ENCODE measurements around the gene MANEAL.

The MANEAL gene

DNA sequence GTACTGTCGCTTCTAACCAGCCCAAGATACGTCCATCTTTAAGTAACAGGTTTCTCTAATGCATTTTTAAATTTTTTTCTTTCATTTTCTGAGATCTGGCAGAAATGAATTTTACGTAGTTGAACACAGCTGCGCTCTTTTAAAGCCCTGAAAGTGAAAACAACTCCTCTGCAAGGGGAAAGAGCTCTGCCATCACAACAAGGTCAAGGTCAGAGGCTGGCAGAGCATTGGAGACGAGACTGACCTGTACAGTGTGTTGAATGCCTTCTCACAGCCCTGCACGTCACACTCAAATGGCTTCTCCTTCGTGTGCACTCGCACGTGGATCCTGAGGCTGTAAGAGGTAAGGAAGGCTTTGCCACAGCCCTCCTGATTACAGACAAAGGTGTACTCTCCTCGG is 46.0 kb downstream of the MANEAL start (continued):
- no peak for TF ChIP-seq EGR2 (tag by site-specific recombination; IDR thresholded peaks at IDR 0.05; ENCODE audit: low read depth)
- TF ChIP-seq SCRT1 (tag by site-specific recombination; IDR thresholded peaks at IDR 0.05; ENCODE audit: borderline replicate concordance) = no peak
- no peak for TF ChIP-seq ZFP41 (tag by site-specific recombination; IDR thresholded peaks at IDR 0.05; ENCODE audit: borderline replicate concordance)

DNA sequence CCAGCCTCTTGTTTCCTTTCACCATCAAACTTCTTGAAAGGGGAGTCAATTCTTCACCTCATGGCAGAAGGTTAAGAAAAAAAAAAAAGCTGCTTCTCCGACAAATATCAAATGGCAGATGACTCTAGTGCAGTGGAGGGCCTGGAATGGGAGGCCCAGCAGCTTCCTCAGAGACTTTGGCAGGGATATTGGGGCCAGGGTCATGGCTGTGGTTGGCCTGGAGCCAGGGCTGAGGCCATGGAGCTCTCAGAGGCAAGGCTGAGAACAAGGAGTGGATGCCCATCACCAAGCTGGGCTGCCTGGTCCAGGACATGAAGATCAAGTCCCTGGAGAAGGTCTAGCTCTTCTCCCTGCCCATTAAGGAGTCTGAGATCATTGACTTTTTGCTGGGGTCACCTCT is 47.1 kb downstream of the MANEAL start:
- Histone ChIP-seq H3K9me3 (ENCODE audit: control insufficient read depth, insufficient read depth, low read depth, low read length) (no peaks in the 10 kb centered on the region), H3K4me3 (ENCODE audit: low read depth, low read length) (no peak overlapping the region), H3K4me1 (ENCODE audit: control insufficient read depth, insufficient read depth, low read length) (no peaks in the 10 kb centered on the region), H3K27ac (ENCODE audit: extremely low read depth, low read depth, low read length) (no peak overlapping the region), H3K36me3 (ENCODE audit: control insufficient read depth in 2 of 2, insufficient read depth in 1 of 2, low read length in 2 of 2) (peaks cover 13 to 62% of the 10 kb centered on the region in 2 experiments)
- CTCF ChIA-PET = interaction anchor here (0.8 to 1.0 kb wide), 3 partner anchors 19 to 135 kb away, joined by 3 to 5 read pairs (median 5); partner anchors contain the start of gene MTF1
- TF ChIP-seq, protein P1, sequence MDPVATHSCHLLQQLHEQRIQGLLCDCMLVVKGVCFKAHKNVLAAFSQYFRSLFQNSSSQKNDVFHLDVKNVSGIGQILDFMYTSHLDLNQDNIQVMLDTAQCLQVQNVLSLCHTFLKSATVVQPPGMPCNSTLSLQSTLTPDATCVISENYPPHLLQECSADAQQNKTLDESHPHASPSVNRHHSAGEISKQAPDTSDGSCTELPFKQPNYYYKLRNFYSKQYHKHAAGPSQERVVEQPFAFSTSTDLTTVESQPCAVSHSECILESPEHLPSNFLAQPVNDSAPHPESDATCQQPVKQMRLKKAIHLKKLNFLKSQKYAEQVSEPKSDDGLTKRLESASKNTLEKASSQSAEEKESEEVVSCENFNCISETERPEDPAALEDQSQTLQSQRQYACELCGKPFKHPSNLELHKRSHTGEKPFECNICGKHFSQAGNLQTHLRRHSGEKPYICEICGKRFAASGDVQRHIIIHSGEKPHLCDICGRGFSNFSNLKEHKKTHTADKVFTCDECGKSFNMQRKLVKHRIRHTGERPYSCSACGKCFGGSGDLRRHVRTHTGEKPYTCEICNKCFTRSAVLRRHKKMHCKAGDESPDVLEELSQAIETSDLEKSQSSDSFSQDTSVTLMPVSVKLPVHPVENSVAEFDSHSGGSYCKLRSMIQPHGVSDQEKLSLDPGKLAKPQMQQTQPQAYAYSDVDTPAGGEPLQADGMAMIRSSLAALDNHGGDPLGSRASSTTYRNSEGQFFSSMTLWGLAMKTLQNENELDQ (tag by site-specific recombination; IDR thresholded peaks at IDR 0.05; ENCODE audit: low read depth) = no peak
- TF ChIP-seq, protein P2, sequence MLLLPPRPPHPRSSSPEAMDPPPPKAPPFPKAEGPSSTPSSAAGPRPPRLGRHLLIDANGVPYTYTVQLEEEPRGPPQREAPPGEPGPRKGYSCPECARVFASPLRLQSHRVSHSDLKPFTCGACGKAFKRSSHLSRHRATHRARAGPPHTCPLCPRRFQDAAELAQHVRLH (tag by site-specific recombination; IDR thresholded peaks at IDR 0.05) = no peak
- TF ChIP-seq, protein P3, sequence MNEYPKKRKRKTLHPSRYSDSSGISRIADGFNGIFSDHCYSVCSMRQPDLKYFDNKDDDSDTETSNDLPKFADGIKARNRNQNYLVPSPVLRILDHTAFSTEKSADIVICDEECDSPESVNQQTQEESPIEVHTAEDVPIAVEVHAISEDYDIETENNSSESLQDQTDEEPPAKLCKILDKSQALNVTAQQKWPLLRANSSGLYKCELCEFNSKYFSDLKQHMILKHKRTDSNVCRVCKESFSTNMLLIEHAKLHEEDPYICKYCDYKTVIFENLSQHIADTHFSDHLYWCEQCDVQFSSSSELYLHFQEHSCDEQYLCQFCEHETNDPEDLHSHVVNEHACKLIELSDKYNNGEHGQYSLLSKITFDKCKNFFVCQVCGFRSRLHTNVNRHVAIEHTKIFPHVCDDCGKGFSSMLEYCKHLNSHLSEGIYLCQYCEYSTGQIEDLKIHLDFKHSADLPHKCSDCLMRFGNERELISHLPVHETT (tag by site-specific recombination; IDR thresholded peaks at IDR 0.05) = no peak
- no peak for TF ChIP-seq ZBTB48 (tag by site-specific recombination; IDR thresholded peaks at IDR 0.05)
- POLR2A ChIA-PET = interaction anchor here (1.0 kb wide), 1 partner anchor 18 kb away, joined by 4 read pairs; no protein-coding TSS in a partner anchor

DNA sequence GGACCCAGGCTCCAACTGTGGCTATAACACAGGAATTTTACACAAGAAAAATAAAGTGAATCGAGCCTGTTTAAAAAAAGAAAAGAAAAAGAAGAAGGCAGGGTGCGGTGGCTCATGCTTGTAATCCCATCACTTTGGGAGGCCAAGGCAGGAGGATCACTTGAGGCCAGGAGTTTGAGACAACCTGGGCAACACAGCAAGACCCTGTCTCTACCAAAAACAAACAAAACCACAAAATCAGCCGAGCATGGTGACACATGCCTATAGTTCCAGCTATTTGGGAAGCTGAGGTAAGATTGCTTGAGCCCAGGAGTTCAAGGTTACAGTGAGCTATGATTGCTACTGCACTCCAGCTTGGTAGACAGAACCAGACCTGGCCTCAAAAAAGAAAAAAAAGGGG is 48.0 kb downstream of the MANEAL start:
- ChIA-PET CTCF (interaction anchor here (1.7 kb wide), 1 partner anchor 30 kb away, joined by 7 read pairs; no protein-coding TSS in a partner anchor), POLR2A (interaction anchor here (1.3 to 1.8 kb wide), 2 partner anchors 18 to 34 kb away, joined by 4 to 7 read pairs; partner anchors contain the start of genes C1orf122, MTF1 and YRDC)
- no peaks in the 10 kb centered on the region for H3K9me3 ChIP-seq (ENCODE audit: control insufficient read depth, insufficient read depth, low read depth, low read length)
- H3K4me3 ChIP-seq (ENCODE audit: low read depth, low read length) = no peak overlapping the region
- H3K27ac ChIP-seq (ENCODE audit: extremely low read depth, low read depth, low read length) = no peak overlapping the region
- TF ChIP-seq, protein P4, sequence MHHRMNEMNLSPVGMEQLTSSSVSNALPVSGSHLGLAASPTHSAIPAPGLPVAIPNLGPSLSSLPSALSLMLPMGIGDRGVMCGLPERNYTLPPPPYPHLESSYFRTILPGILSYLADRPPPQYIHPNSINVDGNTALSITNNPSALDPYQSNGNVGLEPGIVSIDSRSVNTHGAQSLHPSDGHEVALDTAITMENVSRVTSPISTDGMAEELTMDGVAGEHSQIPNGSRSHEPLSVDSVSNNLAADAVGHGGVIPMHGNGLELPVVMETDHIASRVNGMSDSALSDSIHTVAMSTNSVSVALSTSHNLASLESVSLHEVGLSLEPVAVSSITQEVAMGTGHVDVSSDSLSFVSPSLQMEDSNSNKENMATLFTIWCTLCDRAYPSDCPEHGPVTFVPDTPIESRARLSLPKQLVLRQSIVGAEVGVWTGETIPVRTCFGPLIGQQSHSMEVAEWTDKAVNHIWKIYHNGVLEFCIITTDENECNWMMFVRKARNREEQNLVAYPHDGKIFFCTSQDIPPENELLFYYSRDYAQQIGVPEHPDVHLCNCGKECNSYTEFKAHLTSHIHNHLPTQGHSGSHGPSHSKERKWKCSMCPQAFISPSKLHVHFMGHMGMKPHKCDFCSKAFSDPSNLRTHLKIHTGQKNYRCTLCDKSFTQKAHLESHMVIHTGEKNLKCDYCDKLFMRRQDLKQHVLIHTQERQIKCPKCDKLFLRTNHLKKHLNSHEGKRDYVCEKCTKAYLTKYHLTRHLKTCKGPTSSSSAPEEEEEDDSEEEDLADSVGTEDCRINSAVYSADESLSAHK (tag by site-specific recombination; IDR thresholded peaks at IDR 0.05) = no peak
- TF ChIP-seq ZNF274 (IDR thresholded peaks at IDR 0.05; ENCODE audit: low read length) (no peak), ZNF274 (tag by site-specific recombination; IDR thresholded peaks at IDR 0.05; ENCODE audit: borderline replicate concordance) (no peak), SCRT2 (tag by site-specific recombination; IDR thresholded peaks at IDR 0.05) (no peak), ZNF776 (tag by site-specific recombination; IDR thresholded peaks at IDR 0.05; ENCODE audit: borderline replicate concordance) (no peak), KLF10 (tag by site-specific recombination; IDR thresholded peaks at IDR 0.05) (no peak), ZNF140 (tag by site-specific recombination; IDR thresholded peaks at IDR 0.05) (no peak), ZNF747 (tag by site-specific recombination; IDR thresholded peaks at IDR 0.05) (no peak)
- TF ChIP-seq, protein P5, sequence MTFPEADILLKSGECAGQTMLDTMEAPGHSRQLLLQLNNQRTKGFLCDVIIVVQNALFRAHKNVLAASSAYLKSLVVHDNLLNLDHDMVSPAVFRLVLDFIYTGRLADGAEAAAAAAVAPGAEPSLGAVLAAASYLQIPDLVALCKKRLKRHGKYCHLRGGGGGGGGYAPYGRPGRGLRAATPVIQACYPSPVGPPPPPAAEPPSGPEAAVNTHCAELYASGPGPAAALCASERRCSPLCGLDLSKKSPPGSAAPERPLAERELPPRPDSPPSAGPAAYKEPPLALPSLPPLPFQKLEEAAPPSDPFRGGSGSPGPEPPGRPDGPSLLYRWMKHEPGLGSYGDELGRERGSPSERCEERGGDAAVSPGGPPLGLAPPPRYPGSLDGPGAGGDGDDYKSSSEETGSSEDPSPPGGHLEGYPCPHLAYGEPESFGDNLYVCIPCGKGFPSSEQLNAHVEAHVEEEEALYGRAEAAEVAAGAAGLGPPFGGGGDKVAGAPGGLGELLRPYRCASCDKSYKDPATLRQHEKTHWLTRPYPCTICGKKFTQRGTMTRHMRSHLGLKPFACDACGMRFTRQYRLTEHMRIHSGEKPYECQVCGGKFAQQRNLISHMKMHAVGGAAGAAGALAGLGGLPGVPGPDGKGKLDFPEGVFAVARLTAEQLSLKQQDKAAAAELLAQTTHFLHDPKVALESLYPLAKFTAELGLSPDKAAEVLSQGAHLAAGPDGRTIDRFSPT (tag by site-specific recombination; IDR thresholded peaks at IDR 0.05) = no peak
- TF ChIP-seq, protein P6, sequence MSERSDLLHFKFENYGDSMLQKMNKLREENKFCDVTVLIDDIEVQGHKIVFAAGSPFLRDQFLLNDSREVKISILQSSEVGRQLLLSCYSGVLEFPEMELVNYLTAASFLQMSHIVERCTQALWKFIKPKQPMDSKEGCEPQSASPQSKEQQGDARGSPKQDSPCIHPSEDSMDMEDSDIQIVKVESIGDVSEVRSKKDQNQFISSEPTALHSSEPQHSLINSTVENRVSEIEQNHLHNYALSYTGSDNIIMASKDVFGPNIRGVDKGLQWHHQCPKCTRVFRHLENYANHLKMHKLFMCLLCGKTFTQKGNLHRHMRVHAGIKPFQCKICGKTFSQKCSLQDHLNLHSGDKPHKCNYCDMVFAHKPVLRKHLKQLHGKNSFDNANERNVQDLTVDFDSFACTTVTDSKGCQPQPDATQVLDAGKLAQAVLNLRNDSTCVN (tag by site-specific recombination; optimal IDR thresholded peaks at IDR 0.05) = no peak
- H3K36me3 ChIP-seq (ENCODE audit: control insufficient read depth in 2 of 2, insufficient read depth in 1 of 2, low read length in 2 of 2) = peaks cover 13 to 54% of the 10 kb centered on the region in 2 experiments
- no peaks in the 10 kb centered on the region for H3K4me1 ChIP-seq (ENCODE audit: control insufficient read depth, insufficient read depth, low read length)
